Stimulated activated CD8-positive, alpha-beta memory T cell treated with anti-CD3 and anti-CD28 coated beads, Interleukin-12 subunit alpha, Interleukin-12 subunit beta, amount 100 ng/mL, for 4 hours (primary cell): Measurements from ENCODE around the gene GNAO1.

Experiments used
- DNase-seq: peaks from one replicate; pipeline ENCODE4 v3.0.0-alpha.2; 2020; ENCODE audit warnings: low read depth

Gene GNAO1

GRCh38 chr16:56191156-56191815 is at the start of gene GNAO1:
TSS of gene GNAO1 (plus strand) at chr16:56191489. CDS start at chr16:56192236, 747 bp downstream.
- peak; percentile 56 for DNase-seq

GRCh38 chr16:56143666-56144065 is 47.6 kb upstream of the GNAO1 start:
- DNase-seq: no peak

DNA sequence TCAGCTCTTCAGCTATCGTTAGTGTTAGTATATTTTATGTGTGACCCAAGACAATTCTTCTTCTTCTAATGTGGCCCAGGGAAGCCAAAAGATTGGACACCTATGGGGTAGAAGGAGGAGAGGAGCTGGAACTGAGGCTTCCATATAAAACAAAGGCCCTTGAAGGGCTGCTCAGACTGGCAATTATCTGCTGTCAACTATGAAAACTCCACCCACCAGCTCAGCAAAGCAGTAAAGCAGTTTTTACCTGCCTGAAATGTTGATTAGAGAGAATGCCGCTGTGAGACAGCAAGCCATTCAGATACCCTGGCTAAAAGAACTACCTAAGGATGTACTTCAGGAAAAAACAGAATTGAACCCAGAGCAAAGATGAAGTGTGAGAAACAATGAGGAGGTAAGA is 45.9 kb upstream of the GNAO1 start:
- DNase-seq: no peak

GRCh38 chr16:56151621-56152020 is 39.7 kb upstream of the GNAO1 start:
- DNase-seq: no peak

- no peak for DNase-seq
Observed at GRCh38 chr16:56161658-56162057, 29.6 kb upstream of the GNAO1 start.

- no peak for DNase-seq
Observed at GRCh38 chr16:56163089-56163488, 28.2 kb upstream of the GNAO1 start.

DNA sequence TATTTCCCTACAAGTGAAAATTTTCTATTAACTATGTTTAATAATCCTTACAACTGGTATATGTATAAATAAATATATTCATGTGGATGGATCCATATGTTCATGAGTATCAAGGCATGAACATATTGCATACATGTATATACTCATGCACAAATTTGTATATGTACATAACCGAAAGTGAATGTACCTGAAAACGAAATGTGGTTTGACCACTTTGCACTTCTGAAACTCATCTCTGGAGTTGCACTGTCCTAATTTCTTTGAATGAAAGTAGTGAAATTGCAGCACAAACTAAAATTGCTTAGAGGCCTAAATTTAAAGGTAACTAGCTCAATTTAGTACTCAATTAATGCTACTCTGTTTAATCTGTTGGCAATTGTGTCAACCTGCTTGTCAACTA is 27.4 kb upstream of the GNAO1 start:
- no peak for DNase-seq

DNA sequence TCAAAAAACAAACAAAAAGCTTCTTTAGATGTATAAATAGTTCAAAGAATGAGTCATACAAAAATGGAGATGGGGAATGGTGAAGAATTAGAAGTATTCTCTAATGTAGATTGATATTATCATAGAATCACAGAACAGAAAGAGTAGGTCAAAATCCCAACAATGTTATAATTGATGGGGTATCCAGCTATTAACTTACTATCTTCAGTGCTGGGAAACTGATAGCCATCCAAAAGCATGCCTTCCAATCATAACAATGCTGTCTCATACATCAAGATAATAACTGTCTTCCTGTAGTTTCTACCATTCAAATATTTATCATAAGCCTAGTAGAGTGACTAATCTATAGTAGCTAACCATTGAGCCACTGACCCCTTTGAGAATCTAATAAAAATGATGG is 26.7 kb upstream of the GNAO1 start:
- DNase-seq: no peak

- no peak for DNase-seq
Observed at GRCh38 chr16:56174411-56174810, 16.9 kb upstream of the GNAO1 start.

- no peak for DNase-seq
Observed at GRCh38 chr16:56181401-56181800, 9.9 kb upstream of the GNAO1 start.

- no peak for DNase-seq
Observed at GRCh38 chr16:56183266-56183665, 8.0 kb upstream of the GNAO1 start.

DNA sequence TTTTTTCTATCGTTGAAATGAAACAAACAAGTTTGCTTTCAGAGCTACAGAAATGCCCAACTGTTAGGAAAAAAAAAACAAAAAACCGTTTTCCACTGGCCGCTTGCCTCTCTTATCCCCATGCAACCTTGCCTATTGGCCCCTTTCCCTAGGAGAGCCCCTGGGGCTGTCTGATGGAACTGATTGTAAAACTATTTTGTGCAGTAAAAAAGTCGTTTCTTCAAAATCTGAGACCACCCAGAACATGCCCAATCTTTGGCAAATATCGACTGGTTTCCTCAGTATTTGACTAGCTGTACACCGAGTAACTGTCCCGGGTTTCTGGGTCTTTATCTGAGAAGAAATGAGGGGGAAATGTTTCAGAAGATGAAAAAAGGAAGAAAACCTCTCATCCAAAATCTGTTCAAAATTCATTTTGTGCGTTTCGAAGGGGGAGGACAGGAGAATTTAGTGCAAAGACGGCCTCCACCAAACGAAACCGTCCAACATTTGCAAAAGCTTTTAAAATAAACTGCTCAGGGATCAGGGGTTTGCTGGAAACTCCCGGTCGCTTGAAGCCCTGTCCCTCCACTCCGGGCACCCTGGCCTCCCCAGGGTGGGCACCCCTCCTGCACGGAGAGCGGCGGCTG is 1.1 kb upstream of the GNAO1 start:
- no peak for DNase-seq

DNA sequence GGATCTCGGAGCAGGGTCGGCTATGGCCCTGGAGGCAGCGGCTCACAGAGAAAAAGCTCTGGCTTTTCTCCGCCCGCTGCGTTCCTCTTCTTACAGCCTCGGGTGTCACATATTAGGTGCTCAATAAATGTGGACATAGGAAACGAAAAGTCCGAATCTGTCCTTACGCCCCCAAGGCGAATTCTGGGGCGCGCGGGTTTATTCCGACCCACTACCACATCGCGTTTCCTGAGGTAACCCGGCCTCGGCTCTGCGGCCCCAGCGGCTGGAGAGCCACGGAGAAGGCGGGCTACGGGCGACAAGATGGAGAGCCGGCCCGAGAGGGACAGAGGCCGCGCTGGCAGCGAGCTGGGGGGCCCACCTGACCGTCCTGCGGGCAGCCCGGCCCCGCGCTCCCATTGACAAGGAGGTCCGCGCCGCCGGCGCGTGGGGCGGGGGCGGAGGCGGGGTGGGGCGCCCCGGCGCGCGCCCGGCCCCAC is 573 bp upstream of the GNAO1 start:
- DNase-seq: no peak

DNA sequence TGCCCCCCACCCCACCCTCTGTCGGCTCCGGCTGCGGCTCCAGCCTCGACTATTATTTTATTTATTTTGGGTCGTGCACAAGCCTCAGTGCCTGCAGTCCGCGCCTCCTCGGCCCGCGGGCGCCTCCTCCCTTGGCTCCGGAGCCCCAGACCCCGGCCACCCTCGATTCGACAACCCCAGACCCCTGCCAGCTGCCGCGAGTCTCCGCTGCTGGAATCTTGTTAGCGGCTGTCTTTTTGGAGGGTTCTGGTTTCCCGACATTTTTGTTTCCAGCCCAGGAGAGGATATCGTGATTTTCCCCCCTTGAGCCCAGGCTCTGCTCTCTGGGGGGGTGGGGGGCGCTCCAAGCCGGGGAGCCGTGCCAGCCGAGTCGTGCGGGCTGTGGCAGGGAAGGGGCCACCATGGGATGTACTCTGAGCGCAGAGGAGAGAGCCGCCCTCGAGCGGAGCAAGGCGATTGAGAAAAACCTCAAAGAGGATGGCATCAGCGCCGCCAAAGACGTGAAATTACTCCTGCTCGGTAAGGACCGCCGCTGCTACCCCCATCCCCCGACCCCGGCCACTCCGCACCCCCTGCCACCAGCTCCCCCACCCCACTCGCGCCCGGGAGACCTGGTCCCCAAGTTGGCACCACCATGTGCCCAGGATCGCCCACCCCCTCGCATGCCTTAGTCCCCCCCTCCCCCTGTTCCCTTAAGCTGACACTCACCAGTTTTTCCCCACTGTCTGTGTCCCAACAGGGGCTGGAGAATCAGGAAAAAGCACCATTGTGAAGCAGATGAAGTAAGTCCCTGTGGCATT is 746 bp downstream of the GNAO1 start:
- DNase-seq: no peak

DNA sequence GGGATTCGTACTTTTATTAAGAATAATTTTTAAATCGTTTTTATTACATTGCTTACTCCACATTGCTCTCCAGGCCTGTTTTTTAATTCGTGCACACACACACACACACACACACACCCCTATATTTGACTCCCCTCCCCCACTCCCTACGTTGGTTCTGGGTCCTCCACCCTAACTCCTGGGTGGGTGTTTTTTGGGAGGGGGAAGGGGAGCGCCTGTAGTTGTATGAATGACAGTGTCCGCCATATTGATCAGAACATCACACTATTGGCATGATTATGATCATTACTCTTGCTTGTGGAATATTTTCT is 1.3 kb downstream of the GNAO1 start:
- DNase-seq: no peak

DNA sequence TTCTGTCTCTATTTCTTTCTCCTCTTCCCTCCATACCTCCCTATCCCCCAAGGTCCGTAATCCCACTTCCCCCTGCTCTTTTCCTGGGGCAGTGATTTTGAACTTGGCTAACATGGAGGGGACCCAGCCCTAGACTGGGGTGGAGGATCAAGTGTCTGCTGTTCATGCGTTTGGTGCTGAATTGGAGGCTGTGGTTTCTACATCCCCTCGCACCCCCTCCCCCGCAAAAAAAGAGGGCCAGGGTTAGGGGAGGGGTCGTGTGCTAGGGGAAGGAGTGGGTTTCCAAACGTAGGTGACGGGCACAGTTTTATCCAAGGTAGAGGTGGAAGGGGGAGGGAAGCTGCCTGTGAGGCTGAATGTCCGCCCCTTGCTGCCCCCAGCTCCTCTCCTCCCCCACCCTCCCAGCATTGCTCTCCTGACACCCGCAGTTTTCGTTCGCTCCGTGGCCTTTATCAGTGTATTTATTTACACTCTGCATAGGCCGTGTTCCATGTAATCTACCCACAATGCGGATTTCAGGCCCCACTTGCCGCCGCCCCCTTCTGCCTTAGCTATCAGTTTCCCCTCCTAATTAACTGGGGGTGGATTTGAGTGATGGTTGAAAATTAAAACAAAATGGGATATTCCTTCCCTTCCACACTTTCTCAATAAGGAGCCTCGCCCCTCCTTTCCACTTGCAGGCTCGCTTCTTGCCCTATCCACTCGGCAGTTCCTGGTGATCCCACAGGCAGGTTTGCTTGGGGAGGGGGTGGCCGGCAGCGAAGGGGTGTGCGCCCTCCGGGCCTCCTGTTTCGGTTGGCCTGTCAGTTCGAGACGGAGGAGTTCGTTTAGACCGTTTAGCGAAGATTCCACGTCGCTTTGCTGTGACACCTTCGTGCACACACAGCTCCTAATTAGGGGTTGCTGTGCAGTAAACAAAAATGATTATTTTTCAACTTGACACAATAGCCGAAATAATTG is 2.0 kb downstream of the GNAO1 start:
- no peak for DNase-seq

- no peak for DNase-seq
Observed at GRCh38 chr16:56193951-56194726, 2.9 kb downstream of the GNAO1 start.

- DNase-seq: no peak
Observed at GRCh38 chr16:56195151-56195550, 3.9 kb downstream of the GNAO1 start.

- no peak for DNase-seq
Observed at GRCh38 chr16:56196381-56196780, 5.1 kb downstream of the GNAO1 start.

- no peak for DNase-seq
Observed at GRCh38 chr16:56197192-56197992, 6.1 kb downstream of the GNAO1 start.
